ENCODE measurements around the gene TDRKH. TPM values are rescaled to one million over a fixed set of nuclear protein-coding genes. Genes with fewer than 3 reads are reported as not detected.

The TDRKH gene
- total RNA-seq, 1 experiment from 2014 or later, result 11.1 TPM

- Histone ChIP-seq H3K36me3 (ENCODE audit: control insufficient read depth in 1 of 2, insufficient read depth in 2 of 2, low read length in 2 of 2) (no peaks in the 10 kb centered on the region), H3K9ac (ENCODE audit: low read length) (no peak overlapping the region), H2AFZ (ENCODE audit: low read depth, low read length, poor library complexity, severe bottlenecking) (no peak overlapping the region), H3K27me3 (ENCODE audit: insufficient read depth, low read length) (peaks cover 47% of the 10 kb centered on the region), H4K20me1 (ENCODE audit: insufficient read depth) (no peaks in the 10 kb centered on the region), H3K79me2 (ENCODE audit: insufficient read depth, low read length) (no peaks in the 10 kb centered on the region), H3K4me1 (ENCODE audit: control insufficient read depth in 1 of 2, insufficient read depth in 2 of 2, low read length in 2 of 2) (no peaks in the 10 kb centered on the region), H3K4me3 (replicated peaks in 1 of 2; ENCODE audit: low read depth in 1 of 2, low read length in 2 of 2) (no peak overlapping the region), H3K9me2 (ENCODE audit: insufficient read depth) (no peaks in the 10 kb centered on the region), H3K4me2 (ENCODE audit: low read length) (no peak overlapping the region), H3K27ac (ENCODE audit: low read depth, low read length) (no peak overlapping the region), H3K9me3 (ENCODE audit: control insufficient read depth in 1 of 2, insufficient read depth in 1 of 2, low read depth in 1 of 2, low read length in 2 of 2) (no peaks in the 10 kb centered on the region)
- no peak for DNase-seq (ENCODE audit: low read depth, low spot score)
- ATAC-seq, result no peak
- ChIA-PET POLR2A (no interaction called here), CTCF (no interaction called here), RAD21 (ENCODE audit: low non-redundant PET in 1 of 2, low total read pairs in 2 of 2, uncharacterized antibody in 2 of 2, unreplicated experiment in 2 of 2) (no interaction called here)
- TF ChIP-seq RAD21 (IDR thresholded peaks at IDR 0.05; ENCODE audit: low read depth) (no peak), MAX (IDR thresholded peaks at IDR 0.05) (no peak), POLR2A (IDR thresholded peaks at IDR 0.05; ENCODE audit: borderline replicate concordance, extremely low read depth, insufficient read depth, insufficient read length) (no peak), YY1 (IDR thresholded peaks at IDR 0.05; ENCODE audit: extremely low read depth, insufficient replicate concordance, low read depth, low read length) (no peak), POLR2AphosphoS5 (IDR thresholded peaks at IDR 0.05; ENCODE audit: low read depth, low read length) (no peak), CTCF (IDR thresholded peaks at IDR 0.05 in 2 of 3, conservative IDR thresholded peaks at IDR 0.05 in 1 of 3; ENCODE audit: borderline replicate concordance in 1 of 3, insufficient read depth in 1 of 3, low read depth in 2 of 3, low read length in 2 of 3) (no peak), ZBTB33 (IDR thresholded peaks at IDR 0.05; ENCODE audit: extremely low read depth, insufficient replicate concordance, low read length) (no peak), CBX3 (IDR thresholded peaks at IDR 0.05; ENCODE audit: low read depth) (no peak), EGR1 (IDR thresholded peaks at IDR 0.05; ENCODE audit: low read depth) (no peak), TCF7L2 (IDR thresholded peaks at IDR 0.05; ENCODE audit: borderline replicate concordance, extremely low read depth, insufficient read depth, insufficient read length) (no peak), FOSL1 (IDR thresholded peaks at IDR 0.05; ENCODE audit: low read depth) (no peak), EZH2 (IDR thresholded peaks at IDR 0.05) (no peak), EZH2phosphoT487 (IDR thresholded peaks at IDR 0.05; ENCODE audit: borderline replicate concordance) (no peak), ATF3 (IDR thresholded peaks at IDR 0.05) (no peak), SP1 (IDR thresholded peaks at IDR 0.05; ENCODE audit: low read depth) (no peak), CEBPB (IDR thresholded peaks at IDR 0.05; ENCODE audit: low read depth) (no peak), ZFX (IDR thresholded peaks at IDR 0.05) (no peak), ELF1 (IDR thresholded peaks at IDR 0.05; ENCODE audit: borderline replicate concordance, low read depth) (no peak), ZNF274 (IDR thresholded peaks at IDR 0.05; ENCODE audit: low read depth, low read length) (no peak)
- intact Hi-C loops (cut with micrococcal nuclease), result no loop called here
- no TSS peak for BruUV-seq (replicated peaks)
These were observed 10.5 kb upstream of the TDRKH start for GRCh38 chr1:151800830-151801229.

All from HCT116 (cell line).